HepG2 (cell line): ENCODE measurements around the gene SPG7. TPM values are rescaled to one million over a fixed set of nuclear protein-coding genes. Genes with fewer than 3 reads are reported as not detected.
A peak's percentile ranks its signal among the peaks of the same experiment; 100 is the strongest.

Source experiments
- CBX5 ChIP-seq: sonication (generic); formaldehyde crosslinking; IDR thresholded peaks from 2 replicates; pipeline ENCODE4 v1.4.0; 2020; ENCODE audit warnings: missing genetic modification reagents, borderline replicate concordance
- DNMT3B ChIP-seq: conservative IDR thresholded peaks from 2 replicates; pipeline ENCODE4 v1.6.1; 2016; ENCODE audit warnings: missing biosample characterization, control low read depth
- EZH2 ChIP-seq: conservative IDR thresholded peaks from 2 replicates; pipeline ENCODE4 v1.6.1; 2012; ENCODE audit warnings: mild to moderate bottlenecking, low read depth, low read length, moderate library complexity
- JUNB ChIP-seq: sonication (generic); formaldehyde crosslinking; IDR thresholded peaks from 2 replicates; pipeline ENCODE4 v1.8.0; 2022; ENCODE audit warnings: missing genetic modification reagents, mild to moderate bottlenecking, borderline replicate concordance
- SOX13 ChIP-seq, 3 experiments: fragments of 450-650 bp in 1 of 3; sonication (generic) in 1 of 3; formaldehyde crosslinking in 1 of 3; IDR thresholded peaks in 2 of 3; conservative IDR thresholded peaks in 1 of 3; 2 replicates each; pipeline versions ENCODE4 v1.5.0 to v1.6.1; 2016 to 2020; ENCODE audit warnings: antibody characterized with exemption in 1 of 3, mild to moderate bottlenecking in 1 of 3, missing compliant biosample characterization in 1 of 3, missing genetic modification reagents in 1 of 3, moderate library complexity in 1 of 3
- TBX2 ChIP-seq: sonication (generic); formaldehyde crosslinking; IDR thresholded peaks from 2 replicates; pipeline ENCODE4 v1.5.0; 2020; ENCODE audit warnings: missing genetic modification reagents, mild to moderate bottlenecking, borderline replicate concordance
- YY1 ChIP-seq: IDR thresholded peaks from 2 replicates; pipeline ENCODE4 v1.6.1; 2011; ENCODE audit warnings: low read length, low read depth, moderate library complexity, mild to moderate bottlenecking; ENCODE audit not compliant: insufficient read depth, insufficient replicate concordance
- ZFAT ChIP-seq: sonication (generic); formaldehyde crosslinking; conservative IDR thresholded peaks from 2 replicates; pipeline ENCODE4 v1.8.1; 2023; ENCODE audit warnings: missing genetic modification reagents, inconsistent platforms
- ZNF205 ChIP-seq: IDR thresholded peaks from 2 replicates; pipeline ENCODE4 v1.6.1; 2018; ENCODE audit warnings: missing biosample characterization, missing genetic modification reagents
- ZNF253 ChIP-seq: sonication (generic); formaldehyde crosslinking; IDR thresholded peaks from 2 replicates; pipeline ENCODE4 v1.8.0; 2022; ENCODE audit warnings: mild to moderate bottlenecking, missing genetic modification reagents, borderline replicate concordance
- ZNF556 ChIP-seq: sonication (generic); formaldehyde crosslinking; IDR thresholded peaks from 2 replicates; pipeline ENCODE4 v1.4.0; 2020; ENCODE audit warnings: mild to moderate bottlenecking, missing genetic modification reagents, borderline replicate concordance
- ZSCAN21 ChIP-seq: sonication (generic); formaldehyde crosslinking; IDR thresholded peaks from 2 replicates; pipeline ENCODE4 v1.8.0; 2022; ENCODE audit warnings: mild to moderate bottlenecking, missing genetic modification reagents, moderate library complexity, borderline replicate concordance
- polyA plus RNA-seq, 8 experiments: library from polyadenylated mRNA; depleted of rRNA in 3 of 8; stranded (reverse) in 7 of 8; unstranded in 1 of 8; fragments of >200 nt; fragmentation: Illumina TruSeq in 4 of 8; extraction: Trizol in 4 of 8; gene quantifications; 2 replicates each; pipeline versions ENCODE4 v1.2.1 to v1.2.3, GENCODE V29; 2011 to 2016; ENCODE audit warnings: low read depth in 4 of 8, missing spikeins in 1 of 8, mixed read lengths in 1 of 8; ENCODE audit not compliant: insufficient read depth in 1 of 8
- total RNA-seq, 5 experiments: library from RNA; depleted of rRNA; stranded (reverse); fragments of >200 nt; fragmentation: Illumina TruSeq; extraction: Trizol; gene quantifications; 2 replicates each; pipeline ENCODE4 v1.2.3, GENCODE V29; 2016; ENCODE audit warnings: low read depth in 1 of 5
- TF ChIP-seq, protein P1 (sequence below): sonication (generic); formaldehyde crosslinking; IDR thresholded peaks from 2 replicates; pipeline ENCODE4 v1.4.0; 2020; ENCODE audit warnings: mild to moderate bottlenecking, missing genetic modification reagents, borderline replicate concordance
- TF ChIP-seq, protein P2 (sequence below): sonication (generic); formaldehyde crosslinking; IDR thresholded peaks from 2 replicates; pipeline ENCODE4 v1.5.0; 2020; ENCODE audit warnings: missing genetic modification reagents
- TF ChIP-seq, protein P3 (sequence below): sonication (generic); formaldehyde crosslinking; IDR thresholded peaks from 2 replicates; pipeline ENCODE4 v1.4.0; 2020; ENCODE audit warnings: mild to moderate bottlenecking, missing genetic modification reagents
- TF ChIP-seq, protein P4 (sequence below): sonication (generic); formaldehyde crosslinking; IDR thresholded peaks from 2 replicates; pipeline ENCODE4 v1.4.0; 2020; ENCODE audit warnings: missing genetic modification reagents
- TF ChIP-seq, protein P5 (sequence below): sonication (generic); formaldehyde crosslinking; IDR thresholded peaks from 2 replicates; pipeline ENCODE4 v1.9.0; 2022; ENCODE audit warnings: low read depth, missing genetic modification reagents

Gene SPG7
- total and polyA plus RNA-seq, 2 of the 13 experiments (the other 11 are each of a cell fraction or from before 2014, with no cell fraction given), result 66.0 to 136 TPM

DNA sequence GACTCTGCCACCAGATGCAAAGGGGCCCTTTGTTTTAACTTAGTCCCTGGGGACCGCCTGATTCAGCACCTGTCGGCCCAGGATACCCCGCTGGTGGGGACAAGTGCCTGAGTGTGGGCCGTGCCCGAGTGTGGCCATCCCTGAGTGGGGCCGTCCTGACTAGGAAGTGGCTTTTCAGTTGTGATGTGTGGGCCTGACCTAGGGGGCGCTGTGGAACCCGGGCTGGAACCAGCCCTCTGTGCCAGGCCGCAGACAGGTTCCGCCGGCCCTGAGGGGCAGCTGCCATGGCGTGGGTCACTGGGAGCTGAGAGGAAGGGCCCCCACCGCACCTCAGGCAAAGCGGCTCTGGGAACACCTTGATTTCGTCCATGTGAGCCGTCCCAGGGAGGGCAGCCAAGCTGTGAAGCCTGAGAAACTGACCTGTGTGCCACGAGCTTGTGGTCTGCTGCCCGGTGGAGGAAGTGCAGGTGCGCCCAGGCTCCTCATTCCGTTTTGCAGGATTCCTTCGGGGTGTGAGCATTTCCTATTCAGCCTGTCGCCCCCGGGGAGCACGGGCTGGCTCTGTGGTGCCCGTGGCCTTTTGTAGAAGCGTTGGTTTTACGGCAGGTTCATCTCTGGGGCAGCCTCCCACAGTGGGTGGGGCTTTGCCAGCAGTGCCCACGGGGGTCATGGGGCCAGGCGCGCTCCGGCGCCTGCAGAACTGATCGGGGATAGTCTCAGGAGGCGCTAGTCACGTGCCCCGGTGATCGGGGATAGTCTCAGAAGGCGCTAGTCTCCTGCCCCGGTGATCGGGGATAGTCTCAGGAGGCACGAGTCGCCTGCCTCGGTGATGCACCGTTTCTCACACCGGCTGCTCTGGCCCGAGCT is 57.5 kb downstream of the SPG7 start (continued):
- TF ChIP-seq, protein P1, sequence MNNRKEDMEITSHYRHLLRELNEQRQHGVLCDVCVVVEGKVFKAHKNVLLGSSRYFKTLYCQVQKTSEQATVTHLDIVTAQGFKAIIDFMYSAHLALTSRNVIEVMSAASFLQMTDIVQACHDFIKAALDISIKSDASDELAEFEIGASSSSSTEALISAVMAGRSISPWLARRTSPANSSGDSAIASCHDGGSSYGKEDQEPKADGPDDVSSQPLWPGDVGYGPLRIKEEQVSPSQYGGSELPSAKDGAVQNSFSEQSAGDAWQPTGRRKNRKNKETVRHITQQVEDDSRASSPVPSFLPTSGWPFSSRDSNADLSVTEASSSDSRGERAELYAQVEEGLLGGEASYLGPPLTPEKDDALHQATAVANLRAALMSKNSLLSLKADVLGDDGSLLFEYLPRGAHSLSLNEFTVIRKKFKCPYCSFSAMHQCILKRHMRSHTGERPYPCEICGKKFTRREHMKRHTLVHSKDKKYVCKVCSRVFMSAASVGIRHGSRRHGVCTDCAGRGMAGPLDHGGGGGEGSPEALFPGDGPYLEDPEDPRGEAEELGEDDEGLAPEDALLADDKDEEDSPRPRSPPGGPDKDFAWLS (CRISPR knock-in tag), result no peak
- TF ChIP-seq ZFAT (CRISPR knock-in tag), result no peak
- TF ChIP-seq, protein P2, sequence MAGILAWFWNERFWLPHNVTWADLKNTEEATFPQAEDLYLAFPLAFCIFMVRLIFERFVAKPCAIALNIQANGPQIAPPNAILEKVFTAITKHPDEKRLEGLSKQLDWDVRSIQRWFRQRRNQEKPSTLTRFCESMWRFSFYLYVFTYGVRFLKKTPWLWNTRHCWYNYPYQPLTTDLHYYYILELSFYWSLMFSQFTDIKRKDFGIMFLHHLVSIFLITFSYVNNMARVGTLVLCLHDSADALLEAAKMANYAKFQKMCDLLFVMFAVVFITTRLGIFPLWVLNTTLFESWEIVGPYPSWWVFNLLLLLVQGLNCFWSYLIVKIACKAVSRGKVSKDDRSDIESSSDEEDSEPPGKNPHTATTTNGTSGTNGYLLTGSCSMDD (CRISPR knock-in tag), result no peak
- no peak for TF ChIP-seq EZH2
- TF ChIP-seq, protein P3, sequence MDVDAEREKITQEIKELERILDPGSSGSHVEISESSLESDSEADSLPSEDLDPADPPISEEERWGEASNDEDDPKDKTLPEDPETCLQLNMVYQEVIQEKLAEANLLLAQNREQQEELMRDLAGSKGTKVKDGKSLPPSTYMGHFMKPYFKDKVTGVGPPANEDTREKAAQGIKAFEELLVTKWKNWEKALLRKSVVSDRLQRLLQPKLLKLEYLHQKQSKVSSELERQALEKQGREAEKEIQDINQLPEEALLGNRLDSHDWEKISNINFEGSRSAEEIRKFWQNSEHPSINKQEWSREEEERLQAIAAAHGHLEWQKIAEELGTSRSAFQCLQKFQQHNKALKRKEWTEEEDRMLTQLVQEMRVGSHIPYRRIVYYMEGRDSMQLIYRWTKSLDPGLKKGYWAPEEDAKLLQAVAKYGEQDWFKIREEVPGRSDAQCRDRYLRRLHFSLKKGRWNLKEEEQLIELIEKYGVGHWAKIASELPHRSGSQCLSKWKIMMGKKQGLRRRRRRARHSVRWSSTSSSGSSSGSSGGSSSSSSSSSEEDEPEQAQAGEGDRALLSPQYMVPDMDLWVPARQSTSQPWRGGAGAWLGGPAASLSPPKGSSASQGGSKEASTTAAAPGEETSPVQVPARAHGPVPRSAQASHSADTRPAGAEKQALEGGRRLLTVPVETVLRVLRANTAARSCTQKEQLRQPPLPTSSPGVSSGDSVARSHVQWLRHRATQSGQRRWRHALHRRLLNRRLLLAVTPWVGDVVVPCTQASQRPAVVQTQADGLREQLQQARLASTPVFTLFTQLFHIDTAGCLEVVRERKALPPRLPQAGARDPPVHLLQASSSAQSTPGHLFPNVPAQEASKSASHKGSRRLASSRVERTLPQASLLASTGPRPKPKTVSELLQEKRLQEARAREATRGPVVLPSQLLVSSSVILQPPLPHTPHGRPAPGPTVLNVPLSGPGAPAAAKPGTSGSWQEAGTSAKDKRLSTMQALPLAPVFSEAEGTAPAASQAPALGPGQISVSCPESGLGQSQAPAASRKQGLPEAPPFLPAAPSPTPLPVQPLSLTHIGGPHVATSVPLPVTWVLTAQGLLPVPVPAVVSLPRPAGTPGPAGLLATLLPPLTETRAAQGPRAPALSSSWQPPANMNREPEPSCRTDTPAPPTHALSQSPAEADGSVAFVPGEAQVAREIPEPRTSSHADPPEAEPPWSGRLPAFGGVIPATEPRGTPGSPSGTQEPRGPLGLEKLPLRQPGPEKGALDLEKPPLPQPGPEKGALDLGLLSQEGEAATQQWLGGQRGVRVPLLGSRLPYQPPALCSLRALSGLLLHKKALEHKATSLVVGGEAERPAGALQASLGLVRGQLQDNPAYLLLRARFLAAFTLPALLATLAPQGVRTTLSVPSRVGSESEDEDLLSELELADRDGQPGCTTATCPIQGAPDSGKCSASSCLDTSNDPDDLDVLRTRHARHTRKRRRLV (CRISPR knock-in tag), result no peak
- TF ChIP-seq, protein P4, sequence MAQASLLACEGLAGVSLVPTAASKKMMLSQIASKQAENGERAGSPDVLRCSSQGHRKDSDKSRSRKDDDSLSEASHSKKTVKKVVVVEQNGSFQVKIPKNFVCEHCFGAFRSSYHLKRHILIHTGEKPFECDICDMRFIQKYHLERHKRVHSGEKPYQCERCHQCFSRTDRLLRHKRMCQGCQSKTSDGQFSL (CRISPR knock-in tag), result peak; percentile 55; the same call in 1 of the 2 replicates
- TF ChIP-seq TBX2 (CRISPR knock-in tag), result peak; percentile 66
- TF ChIP-seq, protein P5, sequence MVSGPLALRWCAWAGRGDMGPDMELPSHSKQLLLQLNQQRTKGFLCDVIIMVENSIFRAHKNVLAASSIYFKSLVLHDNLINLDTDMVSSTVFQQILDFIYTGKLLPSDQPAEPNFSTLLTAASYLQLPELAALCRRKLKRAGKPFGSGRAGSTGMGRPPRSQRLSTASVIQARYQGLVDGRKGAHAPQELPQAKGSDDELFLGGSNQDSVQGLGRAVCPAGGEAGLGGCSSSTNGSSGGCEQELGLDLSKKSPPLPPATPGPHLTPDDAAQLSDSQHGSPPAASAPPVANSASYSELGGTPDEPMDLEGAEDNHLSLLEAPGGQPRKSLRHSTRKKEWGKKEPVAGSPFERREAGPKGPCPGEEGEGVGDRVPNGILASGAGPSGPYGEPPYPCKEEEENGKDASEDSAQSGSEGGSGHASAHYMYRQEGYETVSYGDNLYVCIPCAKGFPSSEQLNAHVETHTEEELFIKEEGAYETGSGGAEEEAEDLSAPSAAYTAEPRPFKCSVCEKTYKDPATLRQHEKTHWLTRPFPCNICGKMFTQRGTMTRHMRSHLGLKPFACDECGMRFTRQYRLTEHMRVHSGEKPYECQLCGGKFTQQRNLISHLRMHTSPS (CRISPR knock-in tag), result no peak
- TF ChIP-seq ZNF253 (CRISPR knock-in tag), result no peak
- TF ChIP-seq JUNB, result no peak
- TF ChIP-seq CBX5 (CRISPR knock-in tag), result peak; percentile 61; the same call in 1 of the 2 replicates
- TF ChIP-seq ZNF556 (CRISPR knock-in tag), result no peak
- TF ChIP-seq ZNF205 (CRISPR knock-in tag), result no peak; the same call in 1 of the 2 replicates
- TF ChIP-seq SOX13 (IDR thresholded peaks at IDR 0.05), result no peak; the same call in 1 of the 2 replicates
- no peak; a peak in 1 of 4 replicates for TF ChIP-seq SOX13 (CRISPR knock-in tag; conservative IDR thresholded peaks at IDR 0.05 in 1 of 2, IDR thresholded peaks at IDR 0.05 in 1 of 2)
- TF ChIP-seq ZSCAN21 (CRISPR knock-in tag), result 0 out of 2 replicates have a peak, but pooled peaks have one; percentile 39
- TF ChIP-seq DNMT3B (CRISPR knock-in tag), result 0 out of 2 replicates have a peak, but pooled peaks have one; percentile 41
- TF ChIP-seq YY1, result peak; percentile 31
